DMS53 (cell line): ENCODE results near the gene SRGAP2B.
"Not testable (repeated sequence)": the region's sequence is repeated elsewhere in the genome, so short reads cannot be mapped to it uniquely, and the experiment has no call there.

ENCODE experiments used
- DNase-seq: peaks from one replicate; lab custom pipeline; 2025; lab: John Stamatoyannopoulos, UW

SRGAP2B gene

DNA sequence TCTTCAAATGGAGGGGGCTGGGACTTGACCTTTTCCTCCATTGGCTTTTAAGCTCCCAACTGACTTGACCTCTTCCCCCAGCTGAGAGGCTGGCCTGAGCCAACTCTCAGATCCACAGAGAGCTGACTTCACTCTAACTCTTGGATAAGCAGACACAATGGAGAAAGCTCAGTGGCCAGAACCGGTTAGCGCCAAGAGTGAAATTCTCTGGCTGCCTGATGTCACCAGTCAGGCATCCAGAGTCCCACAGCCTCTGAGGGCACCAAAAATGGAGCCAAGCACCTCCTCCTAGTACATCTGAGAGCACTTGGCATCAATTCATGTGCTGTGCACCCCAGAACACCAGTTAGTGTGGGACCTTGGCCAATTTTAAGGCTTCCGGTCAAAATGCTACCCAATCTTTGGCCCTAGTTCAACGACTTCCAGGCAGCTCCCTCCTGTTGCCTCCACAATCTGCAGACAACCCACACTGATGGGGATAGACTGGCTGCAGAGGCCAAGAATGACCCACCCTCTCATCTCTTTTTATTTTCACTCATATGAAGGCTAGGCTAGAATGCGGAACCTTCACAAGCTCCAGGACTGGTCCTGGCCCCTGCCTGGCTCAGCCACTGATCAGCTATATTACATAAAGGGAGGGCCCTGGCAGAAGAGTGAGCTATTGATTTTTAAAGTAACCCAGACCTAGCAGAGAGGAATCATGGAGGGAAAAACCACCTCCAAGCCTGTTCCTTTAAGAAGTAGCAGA, 200.5 kb downstream of the SRGAP2B start:
- DNase-seq, result not testable (repeated sequence)

- DNase-seq, result not testable (repeated sequence)
Measured at GRCh38 chr1:144893710-144894438, 201.3 kb downstream of the SRGAP2B start.

- DNase-seq, result not testable (repeated sequence)
Measured at GRCh38 chr1:144893062-144893461, 202.1 kb downstream of the SRGAP2B start.

DNA sequence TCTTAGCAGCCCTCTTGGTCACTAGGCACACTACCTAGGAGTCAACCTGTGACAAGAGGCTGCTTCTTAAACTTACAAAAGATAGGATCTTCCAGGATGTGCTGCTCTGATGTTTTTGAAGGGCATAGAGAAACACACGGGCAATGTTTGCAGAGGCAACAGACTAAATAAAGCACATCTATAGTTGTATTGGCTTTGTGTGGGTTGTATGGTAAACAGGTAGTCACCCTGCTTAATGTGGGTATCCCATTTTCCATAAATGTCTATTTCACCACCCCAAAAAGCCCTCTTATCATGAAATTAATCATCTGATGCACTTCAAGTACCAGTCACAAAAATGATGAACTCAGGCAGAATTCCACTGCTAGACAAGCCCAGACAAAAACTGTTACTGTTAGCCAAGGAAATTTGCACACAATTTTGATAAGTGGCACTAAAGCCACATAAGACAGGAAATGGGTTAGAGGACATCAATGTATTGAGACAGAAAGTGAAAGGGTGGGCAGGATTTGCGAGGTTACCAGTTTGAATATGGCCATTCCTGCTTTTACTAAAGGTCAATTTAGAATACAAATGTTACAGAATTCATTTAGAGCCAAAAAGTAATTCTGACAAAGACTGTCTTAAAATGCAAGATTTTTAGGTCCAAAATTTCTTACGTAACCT, 205.5 kb downstream of the SRGAP2B start:
- not testable (repeated sequence) for DNase-seq

- not testable (repeated sequence) for DNase-seq
Measured at GRCh38 chr1:144883022-144883421, 212.1 kb downstream of the SRGAP2B start.

- DNase-seq, result not testable (repeated sequence)
Measured at GRCh38 chr1:144882343-144882742, 212.8 kb downstream of the SRGAP2B start.

- not testable (repeated sequence) for DNase-seq
Measured at GRCh38 chr1:144858607-144859006, 236.5 kb downstream of the SRGAP2B start.
